IPS-15b (cell line): ENCODE data around the gene SGMS1.
"Not testable (repeated sequence)": the region's sequence is repeated elsewhere in the genome, so short reads cannot be mapped to it uniquely, and the experiment has no call there.

Experiments used
- H3K27me3 ChIP-seq: one replicate; pipeline ENCODE4 v1.6.1; 2013; ENCODE audit warnings: low read length; ENCODE audit not compliant: control insufficient read depth, insufficient read depth
- H3K36me3 ChIP-seq: one replicate; pipeline ENCODE4 v1.6.1; 2013; ENCODE audit warnings: low read length; ENCODE audit not compliant: control insufficient read depth, insufficient read depth
- H3K4me1 ChIP-seq: one replicate; pipeline ENCODE4 v1.6.1; 2013; ENCODE audit warnings: mild to moderate bottlenecking, low read length; ENCODE audit not compliant: control insufficient read depth, insufficient read depth
- H3K4me3 ChIP-seq: one replicate; pipeline ENCODE4 v1.5.1; 2013; ENCODE audit warnings: low read depth, low read length
- H3K9ac ChIP-seq: one replicate; pipeline ENCODE4 v1.6.1; 2013; ENCODE audit warnings: low read depth, mild to moderate bottlenecking, low read length
- H3K9me3 ChIP-seq: one replicate; pipeline ENCODE4 v1.6.1; 2013; ENCODE audit warnings: mild to moderate bottlenecking, low read length; ENCODE audit not compliant: control insufficient read depth, insufficient read depth

The SGMS1 gene

DNA sequence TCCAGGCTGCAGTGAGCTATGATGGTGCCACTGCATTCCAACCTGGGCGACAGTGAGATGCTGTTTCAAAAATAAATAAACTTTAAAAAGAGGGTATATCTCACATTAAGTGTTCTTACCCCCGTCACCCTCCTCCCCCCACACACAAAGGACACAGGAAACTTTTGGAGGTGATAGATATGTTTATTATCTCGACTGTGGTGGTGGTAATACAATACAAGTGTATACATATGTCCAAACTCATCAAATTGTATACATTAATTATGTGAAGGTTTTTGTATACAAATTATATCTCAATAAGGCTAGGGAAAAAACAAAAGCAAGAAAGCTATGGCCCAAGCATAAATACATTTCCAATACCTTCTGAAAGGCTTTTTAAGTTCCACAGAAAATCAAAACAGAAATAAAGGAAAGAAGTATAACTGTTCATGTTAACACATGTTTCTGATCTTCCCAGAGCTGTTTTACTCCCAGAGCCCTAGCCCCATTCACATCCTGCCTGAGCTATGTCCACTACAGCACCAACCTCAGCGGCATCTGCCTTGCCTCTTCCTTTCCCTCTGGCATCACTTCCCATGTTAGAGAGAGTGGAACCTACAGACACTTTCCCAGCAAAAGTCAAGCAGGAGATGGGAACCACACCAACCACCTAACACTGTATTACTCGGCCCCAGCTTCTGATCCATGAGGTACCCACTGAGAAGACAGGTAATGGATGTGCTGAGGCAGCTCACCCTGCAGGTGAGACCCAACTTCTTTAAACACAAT, 48.1 kb downstream of the SGMS1 start:
- Histone ChIP-seq H3K9me3 (no peaks in the 10 kb centered on the region), H3K27me3 (no peaks in the 10 kb centered on the region), H3K4me3 (no peak overlapping the region), H3K36me3 (no peaks in the 10 kb centered on the region), H3K9ac (no peak overlapping the region), H3K4me1 (peaks cover 28% of the 10 kb centered on the region)

DNA sequence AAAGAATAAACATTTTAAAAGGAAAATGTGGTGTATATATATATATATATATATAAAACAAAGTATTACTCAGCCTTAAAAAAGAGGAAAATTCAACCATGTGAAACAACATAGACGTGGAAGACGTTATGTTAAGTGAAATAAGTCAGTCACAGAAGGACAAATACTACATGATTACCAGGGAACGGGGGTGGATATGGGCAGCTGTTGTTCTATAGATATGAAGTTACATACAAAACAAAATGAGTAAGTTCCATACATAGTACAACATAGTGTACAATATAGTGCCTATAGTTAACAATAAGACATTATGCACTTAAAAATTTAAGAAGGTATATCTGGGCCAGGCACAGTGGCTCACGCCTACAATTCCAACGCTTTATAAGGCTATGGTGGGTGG, 48.8 kb downstream of the SGMS1 start:
- no peak overlapping the region for H3K4me3 ChIP-seq
- H3K27me3 ChIP-seq = no peaks in the 10 kb centered on the region
- H3K9me3 ChIP-seq = no peaks in the 10 kb centered on the region
- no peaks in the 10 kb centered on the region for H3K36me3 ChIP-seq
- no peak overlapping the region for H3K9ac ChIP-seq
- H3K4me1 ChIP-seq = peaks cover 23% of the 10 kb centered on the region

DNA sequence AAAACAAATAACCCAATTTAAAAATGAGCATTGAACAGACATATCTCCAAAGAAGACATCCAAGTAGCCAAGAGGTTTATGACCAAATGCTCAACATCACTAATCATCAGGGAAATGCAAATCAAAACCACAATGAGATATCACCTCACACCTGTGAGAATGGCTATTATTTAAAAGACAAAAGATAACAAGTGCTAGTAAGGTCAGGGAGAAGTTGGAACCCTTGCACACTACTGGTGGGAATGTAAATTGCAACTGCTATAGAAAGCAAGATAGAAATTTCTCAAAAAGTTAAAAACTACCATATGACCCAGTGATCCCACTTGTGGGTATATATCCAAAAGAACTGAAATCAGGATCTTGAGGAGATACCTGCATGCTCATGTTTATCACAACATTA, 49.5 kb downstream of the SGMS1 start:
- Histone ChIP-seq H3K9ac (no peak overlapping the region), H3K4me3 (no peak overlapping the region), H3K36me3 (no peaks in the 10 kb centered on the region), H3K9me3 (no peaks in the 10 kb centered on the region), H3K4me1 (peaks cover 23% of the 10 kb centered on the region), H3K27me3 (no peaks in the 10 kb centered on the region)

DNA sequence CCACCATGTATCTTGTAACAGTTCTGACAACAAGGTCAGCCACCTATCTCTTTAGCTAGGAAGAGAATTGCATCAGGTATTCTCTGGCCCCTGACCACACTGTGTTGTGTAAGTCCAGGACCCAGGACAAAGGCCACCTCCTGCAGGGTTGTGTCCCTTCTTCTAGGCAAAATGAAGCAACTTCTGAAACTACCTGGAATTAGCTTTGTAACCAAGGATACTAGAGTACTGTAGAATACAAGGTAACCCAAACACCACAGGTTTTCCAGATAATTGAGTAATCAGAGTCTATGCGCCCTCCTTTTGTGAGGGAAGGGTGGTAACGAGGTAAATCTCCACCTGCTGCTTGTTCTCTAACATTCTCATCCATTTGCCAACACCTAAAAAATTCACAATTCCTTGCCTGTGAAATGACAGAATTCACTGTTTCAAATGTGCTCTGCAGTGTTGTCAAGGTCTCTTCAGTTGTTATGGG, 51.7 kb downstream of the SGMS1 start:
- Histone ChIP-seq H3K27me3 (no peaks in the 10 kb centered on the region), H3K36me3 (no peaks in the 10 kb centered on the region), H3K9me3 (no peaks in the 10 kb centered on the region), H3K9ac (no peak overlapping the region), H3K4me3 (no peak overlapping the region), H3K4me1 (peaks cover 23% of the 10 kb centered on the region)

DNA sequence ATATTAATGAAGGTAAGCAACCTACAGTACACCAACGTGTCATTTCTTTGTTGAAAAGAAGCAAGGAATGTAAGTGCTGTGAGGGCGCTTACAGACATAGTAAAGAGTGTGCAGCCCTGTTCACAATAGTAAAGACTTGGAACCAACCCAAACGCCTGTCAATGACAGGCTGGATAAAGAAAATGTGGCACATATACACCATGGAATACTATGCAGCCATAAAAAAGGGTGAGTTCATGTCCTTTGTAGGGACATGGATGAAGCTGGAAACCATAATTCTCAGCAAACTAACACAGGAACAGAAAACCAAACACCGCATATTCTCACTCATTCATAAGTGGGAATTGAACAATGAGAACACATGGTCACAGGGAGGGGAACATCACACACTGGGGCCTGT, 55.0 kb downstream of the SGMS1 start:
- H3K9me3 ChIP-seq, H3K36me3 ChIP-seq: not testable (repeated sequence)
- H3K4me1 ChIP-seq = peaks cover 37% of the 10 kb centered on the region

DNA sequence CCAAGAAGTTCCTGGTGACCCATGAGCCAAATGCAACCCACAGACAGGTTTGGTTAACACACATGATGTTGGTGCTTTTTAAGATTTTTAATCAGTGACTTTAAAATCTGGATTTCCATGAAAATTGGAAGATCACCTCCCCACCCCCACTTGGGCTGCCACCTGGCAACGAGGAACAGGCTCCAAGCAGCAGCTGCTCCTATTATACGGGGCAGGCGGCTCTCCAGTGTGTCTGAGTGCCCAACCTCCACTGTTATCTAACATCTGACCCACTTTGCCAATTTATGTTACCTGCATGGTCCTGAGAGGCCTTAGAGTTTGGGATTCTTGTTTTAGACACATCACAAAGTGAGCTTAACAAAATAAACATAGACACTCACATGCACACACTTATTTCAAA, 56.4 kb downstream of the SGMS1 start:
- Histone ChIP-seq H3K4me3 (no peak overlapping the region), H3K27me3 (no peaks in the 10 kb centered on the region), H3K9me3 (no peaks in the 10 kb centered on the region), H3K36me3 (no peaks in the 10 kb centered on the region), H3K4me1 (peaks cover 33% of the 10 kb centered on the region), H3K9ac (no peak overlapping the region)

More for the DNA sequence above, 55.0 kb downstream of the SGMS1 start:
- not testable (repeated sequence) for H3K9ac ChIP-seq, H3K4me3 ChIP-seq, H3K27me3 ChIP-seq

DNA sequence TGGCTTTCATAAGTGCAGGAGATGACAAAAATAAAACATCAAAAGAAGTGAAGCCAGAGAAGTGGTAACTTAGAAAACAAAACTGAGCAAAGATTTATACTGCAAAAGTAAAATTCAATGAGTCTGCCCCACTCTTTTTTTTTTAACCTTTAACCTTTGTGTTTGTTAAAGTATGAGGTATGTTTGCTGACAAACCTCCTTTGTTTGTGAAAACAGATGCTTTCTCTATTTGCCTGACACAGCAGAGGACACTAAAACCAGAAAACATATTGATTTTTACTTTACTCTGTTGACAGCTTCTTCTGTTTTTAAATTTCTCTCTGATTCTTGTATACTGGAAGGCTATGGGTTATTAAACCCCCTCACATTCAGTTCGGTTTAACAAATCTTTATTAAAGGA, 57.6 kb downstream of the SGMS1 start:
- H3K9ac ChIP-seq = no peak overlapping the region
- H3K27me3 ChIP-seq = no peaks in the 10 kb centered on the region
- H3K4me1 ChIP-seq = peaks cover 25% of the 10 kb centered on the region
- no peaks in the 10 kb centered on the region for H3K9me3 ChIP-seq
- no peak overlapping the region for H3K4me3 ChIP-seq
- H3K36me3 ChIP-seq = no peaks in the 10 kb centered on the region

DNA sequence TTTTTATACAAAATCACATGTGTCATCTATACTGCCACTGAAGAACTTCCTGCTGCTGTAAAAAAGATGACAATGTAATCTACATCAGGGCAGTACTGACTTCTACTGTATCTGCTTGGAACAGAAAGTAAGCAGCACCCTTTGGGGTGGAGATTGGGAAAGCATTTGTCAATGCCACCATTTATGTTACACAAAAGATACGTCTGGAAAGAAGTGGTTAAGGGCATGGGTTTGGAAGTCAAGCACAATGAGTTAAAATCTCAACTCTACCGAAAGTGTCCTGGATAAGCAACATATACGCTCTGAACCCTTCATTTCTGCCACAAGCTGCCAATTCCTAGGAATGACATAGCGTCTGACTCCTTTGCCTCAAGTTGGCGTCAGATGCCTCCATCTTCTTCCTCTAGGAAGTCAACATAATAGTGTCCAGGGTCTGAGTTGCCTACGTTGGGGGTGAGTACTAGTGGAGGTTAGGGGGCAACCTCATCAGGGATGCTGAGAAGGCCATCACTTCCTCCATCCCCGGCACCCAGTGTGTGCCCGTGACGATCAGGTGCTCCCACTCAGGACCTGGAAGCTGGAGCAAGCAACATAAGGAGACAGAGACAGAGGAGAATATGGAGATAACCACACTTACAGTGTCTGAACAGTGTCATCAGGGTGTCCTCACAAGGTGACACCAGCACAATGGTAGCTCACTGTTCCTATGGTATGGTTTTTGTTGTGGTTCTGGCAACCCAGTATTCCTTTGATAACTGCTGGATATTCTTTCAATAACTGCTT, 58.3 kb downstream of the SGMS1 start:
- Histone ChIP-seq H3K4me3 (no peak overlapping the region), H3K27me3 (no peaks in the 10 kb centered on the region), H3K4me1 (peaks cover 22% of the 10 kb centered on the region), H3K9ac (no peak overlapping the region), H3K9me3 (no peaks in the 10 kb centered on the region), H3K36me3 (no peaks in the 10 kb centered on the region)

DNA sequence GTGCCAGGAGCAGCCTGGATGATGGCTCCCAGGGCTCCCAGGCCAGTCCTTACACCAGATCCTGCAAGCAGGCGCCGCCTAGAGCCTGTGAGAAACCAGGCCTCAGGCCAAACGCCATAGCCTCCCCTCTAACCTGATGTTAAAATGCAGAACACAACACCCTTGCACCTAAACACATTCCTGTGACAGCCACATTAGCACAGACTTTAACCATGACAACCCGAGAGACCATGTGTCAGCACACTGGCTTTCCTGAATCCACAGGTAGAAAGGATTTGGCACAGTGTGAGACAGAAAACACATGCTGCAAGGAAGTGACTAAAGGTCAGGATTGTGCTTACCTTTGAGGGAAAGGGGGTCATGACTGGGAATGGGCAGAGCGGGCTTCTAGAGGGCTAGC, 59.9 kb downstream of the SGMS1 start:
- Histone ChIP-seq H3K27me3 (no peaks in the 10 kb centered on the region), H3K9ac (no peak overlapping the region), H3K9me3 (no peaks in the 10 kb centered on the region)

DNA sequence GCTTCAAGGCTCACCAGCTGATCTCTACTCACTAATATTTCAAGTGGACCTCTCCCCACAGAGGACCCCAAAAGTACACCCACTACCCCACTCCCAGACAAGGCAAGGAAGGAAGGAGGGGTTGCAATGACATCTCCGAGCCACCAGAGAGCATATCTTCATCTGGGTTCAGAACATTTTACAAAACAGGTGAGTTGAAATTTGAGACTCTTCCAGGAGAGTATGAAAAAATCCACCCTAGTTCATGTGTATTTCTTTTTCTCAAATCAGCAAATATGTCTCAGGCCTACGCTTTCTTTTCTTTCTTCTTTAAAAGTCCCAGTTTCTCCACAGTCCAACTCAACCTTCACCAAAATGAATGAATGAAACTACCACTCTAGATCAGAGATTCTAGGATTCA, 61.9 kb downstream of the SGMS1 start:
- no peaks in the 10 kb centered on the region for H3K9me3 ChIP-seq
- no peak overlapping the region for H3K9ac ChIP-seq
- peaks cover 22% of the 10 kb centered on the region for H3K4me1 ChIP-seq
- no peaks in the 10 kb centered on the region for H3K27me3 ChIP-seq
- no peak overlapping the region for H3K4me3 ChIP-seq
- no peaks in the 10 kb centered on the region for H3K36me3 ChIP-seq

More for the DNA sequence above, 59.9 kb downstream of the SGMS1 start:
- Histone ChIP-seq H3K4me3 (no peak overlapping the region), H3K36me3 (no peaks in the 10 kb centered on the region), H3K4me1 (peaks cover 22% of the 10 kb centered on the region)

DNA sequence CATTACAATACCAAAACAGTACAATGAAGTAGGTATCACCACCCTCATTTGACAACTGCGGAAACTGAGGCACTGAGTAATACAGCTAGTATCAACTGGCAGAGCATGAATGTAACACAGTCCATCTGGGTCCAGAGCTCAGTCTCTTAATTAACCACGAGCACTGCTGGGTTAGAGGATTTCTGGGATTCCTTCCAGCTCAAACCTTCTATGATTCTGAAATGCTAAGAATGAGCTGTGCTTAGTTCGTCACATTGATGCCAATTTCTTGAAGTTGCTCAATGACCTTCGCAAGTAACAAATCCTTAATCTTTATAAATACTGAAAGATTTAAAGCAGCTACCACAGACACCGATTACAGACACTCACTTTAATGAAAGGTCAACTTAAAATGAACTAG, 62.5 kb downstream of the SGMS1 start:
- Histone ChIP-seq H3K4me3 (no peak overlapping the region), H3K36me3 (no peaks in the 10 kb centered on the region), H3K4me1 (peaks cover 18% of the 10 kb centered on the region), H3K27me3 (no peaks in the 10 kb centered on the region), H3K9me3 (no peaks in the 10 kb centered on the region), H3K9ac (no peak overlapping the region)

DNA sequence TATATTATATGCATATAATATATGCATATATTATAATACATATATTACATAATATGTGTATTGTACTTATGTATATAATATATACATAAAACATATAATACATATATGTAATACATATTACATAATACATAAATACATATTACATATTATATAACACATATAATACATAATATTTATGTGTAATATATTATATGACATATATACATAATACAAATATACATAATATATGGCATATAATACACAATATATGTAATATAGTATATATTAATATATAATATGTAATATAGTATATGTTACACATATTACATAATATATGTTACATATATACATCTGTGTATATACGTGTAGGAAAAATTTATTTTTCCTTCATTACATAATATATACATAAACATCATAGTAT, 63.4 kb downstream of the SGMS1 start:
- H3K4me3 ChIP-seq = no peak overlapping the region
- no peaks in the 10 kb centered on the region for H3K9me3 ChIP-seq
- H3K4me1 ChIP-seq = peaks cover 15% of the 10 kb centered on the region
- H3K9ac ChIP-seq = no peak overlapping the region
- H3K27me3 ChIP-seq = no peaks in the 10 kb centered on the region
- H3K36me3 ChIP-seq = no peaks in the 10 kb centered on the region
